Activated naive CD8-positive, alpha-beta T cell (primary cell): ENCODE measurements around the gene MAPK13.

Experiments used
- H3K27ac Mint-ChIP-seq: one replicate; pipeline ENCODE4 v1.8.0; 2021; ENCODE audit warnings: mixed read lengths
- H3K27me3 Mint-ChIP-seq: one replicate; pipeline ENCODE4 v1.8.0; 2021; ENCODE audit warnings: mixed read lengths
- H3K36me3 Mint-ChIP-seq: one replicate; pipeline ENCODE4 v1.8.0; 2021; ENCODE audit warnings: mixed read lengths
- H3K4me1 Mint-ChIP-seq: one replicate; pipeline ENCODE4 v1.8.0; 2021; ENCODE audit warnings: low read depth, mixed read lengths
- H3K4me3 Mint-ChIP-seq: one replicate; pipeline ENCODE4 v1.8.0; 2021; ENCODE audit warnings: mild to moderate bottlenecking, mixed read lengths
- H3K9me3 Mint-ChIP-seq: one replicate; pipeline ENCODE4 v1.8.0; 2021; ENCODE audit warnings: low read depth, mixed read lengths

Gene MAPK13

DNA sequence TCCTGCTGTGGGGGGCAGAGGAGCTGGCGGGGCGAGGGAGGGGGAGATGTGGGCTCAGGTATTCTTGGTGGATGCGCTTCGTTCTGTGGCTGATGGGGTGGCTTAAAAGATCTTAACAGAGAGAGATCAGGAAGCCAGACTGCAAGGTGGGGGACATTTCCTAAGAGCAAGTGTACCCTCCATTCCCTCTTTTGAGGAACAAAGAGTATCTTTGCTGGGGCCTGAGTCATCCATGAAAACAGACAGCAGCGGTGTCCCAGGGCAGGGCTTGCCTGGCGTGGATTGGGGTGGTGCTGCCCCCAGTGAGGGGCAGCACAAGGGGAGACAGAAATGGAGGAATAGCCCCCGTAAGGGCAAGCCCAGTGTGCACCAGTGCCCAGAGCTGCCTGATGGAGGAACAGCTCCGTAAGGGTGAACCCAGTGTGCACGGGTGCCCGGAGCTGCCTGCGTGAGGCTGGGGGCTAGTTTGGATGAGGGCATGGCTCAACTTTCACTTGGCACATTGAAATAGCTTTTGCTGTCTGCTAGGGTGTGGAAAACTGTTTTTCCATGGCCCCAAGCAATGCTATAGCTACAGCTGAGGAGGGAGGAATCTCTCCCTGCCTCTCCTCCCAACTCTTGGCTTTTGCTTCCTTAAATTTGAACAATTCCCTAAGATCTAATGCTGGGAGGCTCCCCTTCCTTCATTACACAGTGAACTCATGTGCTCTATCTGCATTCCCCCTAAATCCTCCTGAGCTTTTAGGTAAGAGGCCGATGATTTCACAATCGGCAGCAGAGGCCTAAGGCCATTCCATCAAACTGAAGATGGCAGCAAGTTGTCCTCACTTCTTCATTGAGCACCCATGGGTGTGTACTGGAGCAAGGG is 12.9 kb downstream of the MAPK13 start:
- no peaks in the 10 kb centered on the region for H3K27me3 Mint-ChIP-seq
- no peak overlapping the region for H3K4me3 Mint-ChIP-seq
- peaks cover 14% of the 10 kb centered on the region for H3K4me1 Mint-ChIP-seq
- H3K9me3 Mint-ChIP-seq: no peaks in the 10 kb centered on the region
- H3K27ac Mint-ChIP-seq: no peak overlapping the region
- peaks cover under 1% of the 10 kb centered on the region for H3K36me3 Mint-ChIP-seq

DNA sequence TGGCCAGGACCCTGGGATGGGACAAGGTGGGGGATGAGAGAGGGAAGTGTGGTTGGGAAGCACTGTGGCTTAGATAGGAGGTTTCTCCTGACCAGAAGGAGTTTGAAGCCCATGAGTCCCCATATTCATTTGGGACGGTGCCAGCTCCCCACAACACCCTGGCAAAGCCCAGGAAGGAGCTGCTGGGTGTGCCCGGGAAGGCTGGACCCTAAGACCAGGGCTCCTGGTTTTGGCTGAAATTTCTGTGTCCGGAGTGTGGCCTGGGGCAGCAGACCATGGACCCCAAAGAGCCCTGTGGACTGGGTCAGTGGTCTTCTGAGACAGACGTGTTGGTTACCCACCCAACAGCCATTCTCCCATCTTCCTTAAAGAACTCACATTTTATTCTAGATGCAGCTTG is 15.2 kb downstream of the MAPK13 start:
- H3K27me3 Mint-ChIP-seq: no peaks in the 10 kb centered on the region
- H3K4me3 Mint-ChIP-seq: no peak overlapping the region
- peaks cover 3% of the 10 kb centered on the region for H3K36me3 Mint-ChIP-seq
- peaks cover 11% of the 10 kb centered on the region for H3K4me1 Mint-ChIP-seq
- H3K27ac Mint-ChIP-seq: no peak overlapping the region
- no peaks in the 10 kb centered on the region for H3K9me3 Mint-ChIP-seq

DNA sequence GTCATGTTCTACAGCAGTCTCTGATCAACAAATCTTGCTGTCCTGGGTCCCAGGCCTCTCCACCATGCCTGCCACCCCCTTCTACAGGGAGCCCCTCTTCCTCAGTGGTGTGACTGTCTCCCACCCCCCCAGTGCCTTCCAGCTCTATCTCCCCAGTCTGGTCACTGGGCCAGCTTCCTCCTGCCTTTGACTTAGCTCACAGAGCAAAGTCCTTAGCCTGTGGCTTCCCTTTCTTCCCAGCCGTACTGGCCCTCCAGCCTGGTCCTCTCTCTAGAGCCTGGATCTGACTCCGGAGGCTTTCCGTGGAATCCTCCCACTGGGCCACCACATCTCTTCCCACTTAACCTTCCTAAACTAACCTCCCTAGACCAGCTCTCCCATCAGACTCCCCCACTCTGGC is 17.0 kb downstream of the MAPK13 start:
- no peaks in the 10 kb centered on the region for H3K9me3 Mint-ChIP-seq
- H3K27ac Mint-ChIP-seq: no peak overlapping the region
- peaks cover 3% of the 10 kb centered on the region for H3K36me3 Mint-ChIP-seq
- H3K27me3 Mint-ChIP-seq: no peaks in the 10 kb centered on the region
- H3K4me1 Mint-ChIP-seq: peaks cover 10% of the 10 kb centered on the region
- no peak overlapping the region for H3K4me3 Mint-ChIP-seq

DNA sequence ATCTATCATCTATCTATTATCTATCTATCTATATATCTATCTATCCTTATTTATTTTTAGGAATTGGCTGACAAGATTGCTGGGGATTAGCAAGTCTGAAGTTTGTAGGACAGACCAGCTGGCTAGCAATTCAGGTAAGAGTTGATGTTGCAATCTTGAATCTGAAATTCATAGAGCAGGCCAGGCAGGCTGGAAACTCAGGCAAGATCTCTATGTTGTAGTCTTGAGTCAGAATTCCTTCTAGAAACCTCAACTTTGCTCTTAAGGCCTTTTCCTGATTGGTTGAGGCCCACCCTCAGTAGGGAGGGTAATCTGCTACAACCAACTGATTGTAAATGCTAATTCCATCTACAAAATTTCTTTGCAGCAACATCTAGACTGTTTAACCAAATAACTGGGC is 19.2 kb downstream of the MAPK13 start:
- no peaks in the 10 kb centered on the region for H3K9me3 Mint-ChIP-seq
- H3K4me3 Mint-ChIP-seq: no peak overlapping the region
- H3K27me3 Mint-ChIP-seq: no peaks in the 10 kb centered on the region
- peaks cover 10% of the 10 kb centered on the region for H3K4me1 Mint-ChIP-seq
- H3K36me3 Mint-ChIP-seq: peaks cover 3% of the 10 kb centered on the region
- no peak overlapping the region for H3K27ac Mint-ChIP-seq

DNA sequence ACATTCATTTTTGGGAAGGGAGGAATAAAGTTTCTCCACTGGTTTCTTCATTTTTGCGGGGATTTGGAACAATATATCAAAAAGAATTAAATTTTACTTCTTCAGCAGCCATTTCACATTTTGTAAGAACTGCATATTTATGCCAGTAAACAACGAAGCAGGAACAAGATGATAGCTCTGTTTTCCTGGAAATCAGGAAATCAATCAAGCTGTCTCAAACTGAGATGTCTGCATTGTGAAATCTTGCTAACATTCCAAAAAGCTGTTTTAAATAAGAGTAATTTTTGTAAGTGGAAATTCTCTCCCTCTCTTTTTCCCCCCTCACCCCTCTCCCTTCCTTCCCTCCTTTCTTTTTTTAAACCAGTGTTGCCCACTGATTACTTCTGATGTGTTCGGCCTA is 20.0 kb downstream of the MAPK13 start:
- peaks cover 10% of the 10 kb centered on the region for H3K4me1 Mint-ChIP-seq
- H3K36me3 Mint-ChIP-seq: peaks cover 3% of the 10 kb centered on the region
- no peak overlapping the region for H3K4me3 Mint-ChIP-seq
- no peaks in the 10 kb centered on the region for H3K27me3 Mint-ChIP-seq
- no peaks in the 10 kb centered on the region for H3K9me3 Mint-ChIP-seq
- no peak overlapping the region for H3K27ac Mint-ChIP-seq

DNA sequence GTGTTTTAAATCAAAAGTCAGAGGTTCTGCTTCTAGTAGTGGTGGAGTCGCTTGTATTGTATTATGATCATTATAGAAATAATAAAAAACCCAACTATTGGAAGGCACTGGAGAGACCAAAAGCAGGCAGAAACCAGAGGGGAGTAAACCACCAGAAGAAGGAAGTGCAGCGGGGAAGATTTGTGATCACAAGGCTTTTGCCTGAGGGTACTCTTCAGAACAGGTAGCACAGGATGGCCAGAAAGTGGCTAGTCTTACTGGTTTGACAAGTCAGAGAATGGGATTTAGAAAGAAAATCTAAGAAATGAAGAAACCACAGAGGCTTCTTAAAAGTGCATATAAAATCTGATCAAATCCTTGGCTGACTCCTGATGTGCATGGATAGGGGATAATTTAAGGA is 24.0 kb downstream of the MAPK13 start:
- H3K9me3 Mint-ChIP-seq: peaks cover 5% of the 10 kb centered on the region
- H3K36me3 Mint-ChIP-seq: peaks cover 8% of the 10 kb centered on the region
- H3K4me3 Mint-ChIP-seq: no peak overlapping the region

DNA sequence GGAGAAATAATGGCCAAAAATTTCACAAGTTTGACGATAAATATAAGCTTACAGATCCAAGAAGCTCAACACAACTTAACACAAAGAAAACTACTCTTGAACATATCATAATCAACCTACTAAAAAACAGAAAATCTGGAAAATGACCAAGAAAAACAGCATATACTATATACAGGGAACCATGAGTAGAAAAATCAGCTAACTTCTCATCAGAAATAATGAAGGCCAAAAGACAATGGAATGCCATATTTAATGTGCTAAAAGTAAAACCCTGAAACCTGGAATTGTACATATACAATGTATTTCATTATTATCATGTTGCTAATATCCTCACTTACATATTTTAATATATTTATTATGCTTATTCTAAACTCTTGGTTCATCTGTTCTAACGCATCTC is 25.3 kb downstream of the MAPK13 start:
- no peak overlapping the region for H3K27ac Mint-ChIP-seq
- peaks cover under 1% of the 10 kb centered on the region for H3K4me1 Mint-ChIP-seq
- no peaks in the 10 kb centered on the region for H3K27me3 Mint-ChIP-seq
- peaks cover 15% of the 10 kb centered on the region for H3K36me3 Mint-ChIP-seq
- H3K9me3 Mint-ChIP-seq: peaks cover 5% of the 10 kb centered on the region
- H3K4me3 Mint-ChIP-seq: no peak overlapping the region

More for the DNA sequence above, 24.0 kb downstream of the MAPK13 start:
- no peak overlapping the region for H3K27ac Mint-ChIP-seq
- peaks cover 2% of the 10 kb centered on the region for H3K4me1 Mint-ChIP-seq
- H3K27me3 Mint-ChIP-seq: no peaks in the 10 kb centered on the region

DNA sequence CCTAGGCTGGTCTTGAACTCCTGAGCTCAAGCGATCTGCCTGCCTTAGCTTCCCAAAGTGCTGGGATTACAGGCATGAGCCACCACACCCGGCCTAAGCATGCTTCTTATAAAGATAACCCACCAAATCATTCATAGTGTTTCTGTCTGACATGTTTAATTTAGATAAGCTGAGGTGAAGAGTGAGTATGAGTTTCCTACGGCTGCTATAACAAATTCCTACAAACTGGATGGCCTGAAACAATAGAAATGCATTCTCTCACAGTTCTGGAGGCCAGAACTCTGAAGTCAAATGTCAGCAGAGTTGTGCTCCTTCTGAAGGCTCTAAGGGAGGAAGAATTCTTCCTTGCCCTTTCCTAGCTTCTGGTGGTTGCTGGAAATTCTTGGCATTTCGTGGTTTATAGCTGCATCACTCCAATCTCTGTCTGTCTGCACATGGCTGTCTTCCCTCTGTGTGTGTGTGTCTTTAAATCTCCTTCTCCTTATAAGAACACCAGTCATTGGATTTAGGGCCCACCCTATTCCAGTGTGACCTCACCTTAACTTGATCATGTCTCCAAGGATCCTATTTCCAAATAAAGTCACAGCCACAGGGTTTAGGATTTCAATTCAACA is 29.9 kb downstream of the MAPK13 start:
- peaks cover 17% of the 10 kb centered on the region for H3K36me3 Mint-ChIP-seq
- no peaks in the 10 kb centered on the region for H3K27me3 Mint-ChIP-seq
- no peaks in the 10 kb centered on the region for H3K4me1 Mint-ChIP-seq
- peaks cover 5% of the 10 kb centered on the region for H3K9me3 Mint-ChIP-seq
- no peak overlapping the region for H3K27ac Mint-ChIP-seq
- H3K4me3 Mint-ChIP-seq: no peak overlapping the region

DNA sequence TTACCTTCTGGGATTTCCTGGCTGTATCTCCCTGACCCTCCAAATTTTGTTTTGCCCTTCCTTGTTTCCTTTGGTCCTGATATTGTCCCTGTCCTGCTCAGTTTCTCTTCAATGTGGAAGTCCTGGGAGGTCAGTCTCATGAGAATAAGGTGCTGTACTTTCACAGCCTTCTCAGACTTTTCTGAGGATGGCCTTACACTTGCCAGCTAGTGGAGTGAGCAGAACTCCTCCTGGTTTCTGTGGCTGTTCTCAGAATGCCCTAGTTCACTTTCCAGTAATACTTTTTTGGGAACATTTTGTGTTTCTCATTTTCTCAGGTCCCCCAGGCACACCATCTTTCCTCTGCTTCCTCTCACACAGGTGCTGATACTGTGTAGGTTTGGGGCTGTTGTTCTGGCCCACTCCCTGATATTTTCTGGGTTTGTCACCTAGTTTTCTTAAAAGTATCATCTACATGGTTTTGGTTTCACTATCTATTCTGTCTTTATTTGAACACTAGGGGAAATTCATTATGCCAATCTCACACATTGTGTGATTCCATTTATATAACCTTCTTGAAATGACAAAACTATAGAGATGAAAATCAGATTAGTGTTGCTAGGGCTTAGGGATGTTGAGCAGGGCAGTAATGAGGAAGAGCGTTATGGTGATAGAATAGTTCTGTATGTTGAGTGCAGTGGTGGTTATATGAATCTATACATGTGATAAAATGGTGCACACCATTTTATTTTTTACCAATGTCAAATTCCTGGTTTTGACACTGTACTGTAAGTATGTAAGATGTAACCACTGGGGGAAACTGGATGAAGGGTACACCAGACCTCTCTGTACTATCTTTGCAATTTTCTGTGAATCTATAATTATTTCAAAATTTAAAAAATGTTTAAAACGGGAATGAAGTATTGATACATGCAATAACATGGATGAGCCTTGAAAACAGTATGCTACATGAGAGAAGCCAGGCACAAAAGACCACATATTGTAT is 39.0 kb downstream of the MAPK13 start:
- Mint-ChIP-seq H3K27ac (peak overlapping the region; percentile 58), H3K9me3 (no peaks in the 10 kb centered on the region), H3K27me3 (no peaks in the 10 kb centered on the region), H3K36me3 (peaks cover 21% of the 10 kb centered on the region), H3K4me3 (no peak overlapping the region), H3K4me1 (peaks cover 10% of the 10 kb centered on the region)

DNA sequence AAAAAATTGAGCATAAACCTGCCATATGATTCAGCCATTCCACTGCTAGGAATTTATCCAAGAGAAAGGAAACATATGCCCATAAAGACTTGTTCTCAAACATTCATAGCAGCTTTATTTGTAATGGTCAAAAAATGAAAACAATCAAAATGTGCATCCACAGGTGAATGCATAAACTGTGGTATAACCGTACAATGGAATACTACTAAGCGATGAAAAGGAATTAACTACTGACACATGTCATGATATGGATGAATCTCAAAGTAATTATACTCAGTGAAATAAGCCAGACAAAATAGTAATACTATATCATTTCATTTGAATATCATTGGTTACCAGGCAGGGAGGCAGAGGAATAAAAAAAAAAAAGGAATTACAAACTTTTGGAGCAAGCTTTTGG is 40.4 kb downstream of the MAPK13 start:
- Mint-ChIP-seq H3K9me3 (no peaks in the 10 kb centered on the region), H3K27ac (no peak overlapping the region), H3K4me1 (peaks cover 10% of the 10 kb centered on the region), H3K4me3 (no peak overlapping the region), H3K36me3 (peaks cover 21% of the 10 kb centered on the region), H3K27me3 (no peaks in the 10 kb centered on the region)

DNA sequence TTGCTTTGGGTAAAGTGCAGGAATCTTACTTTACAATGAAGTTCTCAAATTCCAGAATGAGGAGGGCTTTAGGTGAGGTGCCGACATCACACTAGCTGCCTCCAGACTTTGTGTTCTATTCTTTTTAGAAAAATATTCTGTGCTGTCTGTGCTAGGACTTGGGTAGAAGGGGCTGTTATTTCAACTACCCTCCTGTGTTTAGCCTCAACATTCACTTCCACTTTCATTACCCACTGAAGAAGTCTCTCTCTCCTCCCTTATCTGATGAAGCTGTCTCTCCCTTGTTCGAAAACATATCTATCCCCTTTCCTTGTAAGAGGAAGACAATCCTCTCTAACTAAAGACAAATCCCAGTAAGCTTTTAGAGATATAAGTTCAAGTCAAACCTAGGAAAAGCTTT is 41.3 kb downstream of the MAPK13 start:
- H3K27me3 Mint-ChIP-seq: no peaks in the 10 kb centered on the region
- H3K36me3 Mint-ChIP-seq: peaks cover 16% of the 10 kb centered on the region

DNA sequence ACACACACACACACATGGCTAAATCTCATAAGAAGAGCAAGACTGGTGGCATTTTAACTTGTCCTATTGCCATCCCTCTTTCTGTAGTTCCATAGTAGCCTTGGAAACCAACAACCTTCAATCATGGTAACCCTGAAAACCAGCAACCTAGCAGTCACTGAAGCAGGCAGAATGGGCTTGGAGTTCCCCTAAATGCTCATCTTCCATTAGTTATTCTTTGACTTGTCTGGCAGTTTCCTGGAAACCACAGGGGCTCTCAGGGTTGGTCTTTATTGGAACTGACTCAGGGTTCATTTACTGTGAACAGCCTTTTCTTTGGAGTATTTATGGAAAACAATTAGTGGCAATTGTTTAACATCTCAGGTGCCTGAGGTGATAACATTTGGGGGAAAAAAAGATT is 46.9 kb downstream of the MAPK13 start:
- Mint-ChIP-seq H3K27me3 (no peaks in the 10 kb centered on the region), H3K36me3 (peaks cover 27% of the 10 kb centered on the region), H3K9me3 (peaks cover 12% of the 10 kb centered on the region), H3K4me3 (no peak overlapping the region), H3K27ac (no peak overlapping the region), H3K4me1 (no peaks in the 10 kb centered on the region)

More for the DNA sequence above, 41.3 kb downstream of the MAPK13 start:
- H3K9me3 Mint-ChIP-seq: no peaks in the 10 kb centered on the region
- peaks cover 10% of the 10 kb centered on the region for H3K4me1 Mint-ChIP-seq
- no peak overlapping the region for H3K27ac Mint-ChIP-seq
- H3K4me3 Mint-ChIP-seq: no peak overlapping the region

DNA sequence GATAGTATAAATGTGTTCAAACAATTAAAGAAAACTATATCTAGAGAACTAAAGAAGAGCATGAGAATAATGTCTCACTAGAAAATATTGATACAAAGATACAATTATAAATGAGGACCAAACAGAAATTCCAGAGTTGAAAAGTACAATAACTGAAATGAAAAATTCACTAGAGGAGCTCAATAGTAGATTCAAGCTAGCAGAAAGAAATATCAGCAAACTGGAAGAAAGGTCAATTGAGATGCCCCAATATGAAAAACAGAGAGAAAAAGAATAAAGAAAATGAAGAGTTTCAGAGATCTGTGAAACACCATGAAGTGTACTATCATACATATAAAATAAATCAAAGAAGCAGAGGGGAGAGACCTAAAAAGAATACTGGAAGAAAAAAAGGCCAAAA is 48.2 kb downstream of the MAPK13 start:
- no peak overlapping the region for H3K4me3 Mint-ChIP-seq
- H3K27me3 Mint-ChIP-seq: no peaks in the 10 kb centered on the region
- no peak overlapping the region for H3K27ac Mint-ChIP-seq
- H3K9me3 Mint-ChIP-seq: peaks cover 12% of the 10 kb centered on the region
- H3K36me3 Mint-ChIP-seq: peaks cover 31% of the 10 kb centered on the region
- H3K4me1 Mint-ChIP-seq: no peaks in the 10 kb centered on the region

DNA sequence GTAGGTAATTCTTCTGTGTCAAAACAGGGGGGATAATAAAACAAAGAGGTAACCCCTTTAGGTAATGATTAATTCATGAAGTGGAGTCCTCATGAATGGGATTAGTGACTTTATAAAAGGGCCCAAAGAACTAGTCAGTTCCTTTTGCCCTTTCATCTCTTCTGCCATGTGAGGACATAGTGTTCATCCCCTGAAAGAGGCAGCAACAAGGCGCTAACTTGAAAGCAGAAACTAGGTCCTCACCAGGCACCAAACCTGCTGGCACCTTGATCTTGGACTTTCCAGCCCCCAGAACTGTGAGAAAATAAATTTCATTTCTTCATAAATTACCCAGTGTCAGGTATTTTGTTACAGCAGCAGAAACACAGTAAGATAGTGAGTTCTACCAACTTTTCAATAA is 49.8 kb downstream of the MAPK13 start:
- Mint-ChIP-seq H3K36me3 (peaks cover 31% of the 10 kb centered on the region), H3K4me1 (no peaks in the 10 kb centered on the region), H3K27ac (no peak overlapping the region), H3K27me3 (no peaks in the 10 kb centered on the region), H3K4me3 (no peak overlapping the region), H3K9me3 (peaks cover 12% of the 10 kb centered on the region)

DNA sequence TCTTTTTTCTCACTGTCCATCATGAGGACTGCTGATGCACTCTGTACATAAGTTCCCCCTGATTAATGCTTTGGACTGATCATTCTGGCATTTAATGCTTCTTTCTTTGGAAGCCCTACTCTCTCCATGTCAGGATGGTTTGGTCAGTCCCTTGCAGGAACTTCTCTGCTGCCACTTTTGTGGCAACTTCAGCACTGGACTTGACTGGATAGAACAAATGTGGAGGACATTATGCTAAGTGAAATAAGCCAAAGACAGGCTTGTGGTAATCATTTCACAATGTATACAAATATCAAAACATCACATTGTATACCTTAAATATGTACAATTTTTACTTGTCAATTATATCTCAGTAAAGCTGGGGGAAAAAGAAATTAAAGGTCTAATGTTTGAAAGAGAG is 54.0 kb downstream of the MAPK13 start:
- H3K27me3 Mint-ChIP-seq: no peaks in the 10 kb centered on the region
- H3K4me3 Mint-ChIP-seq: no peak overlapping the region
- no peaks in the 10 kb centered on the region for H3K4me1 Mint-ChIP-seq
- peaks cover 12% of the 10 kb centered on the region for H3K36me3 Mint-ChIP-seq
- no peaks in the 10 kb centered on the region for H3K9me3 Mint-ChIP-seq
- H3K27ac Mint-ChIP-seq: no peak overlapping the region
